Measurements from ENCODE around the gene RMDN2.

DNA sequence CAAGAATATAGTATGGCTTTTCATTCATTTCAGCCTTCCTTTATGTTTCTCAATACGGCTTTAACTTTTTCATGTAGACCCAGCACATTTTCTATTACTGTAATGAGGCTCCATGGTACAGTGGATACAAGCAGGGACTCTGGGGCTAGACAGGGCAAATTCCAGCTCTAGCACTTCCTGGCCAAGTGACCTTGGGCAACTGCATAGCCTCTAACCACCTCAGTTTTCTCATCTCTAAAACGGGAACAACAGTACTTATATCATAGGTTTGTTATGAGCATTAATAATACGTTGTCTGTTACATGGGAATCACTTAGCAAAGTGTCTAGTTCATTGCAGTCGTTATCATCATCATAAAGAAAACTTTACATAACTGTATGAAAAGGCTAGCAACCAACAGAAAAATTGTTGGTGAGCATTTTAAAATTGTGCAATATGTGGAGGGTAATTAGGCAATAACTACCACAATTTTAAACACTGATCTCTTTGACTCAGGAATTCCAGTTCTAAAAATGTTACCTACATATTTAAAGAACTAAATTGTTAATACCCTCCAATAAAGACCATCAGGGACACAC, 13.7 kb upstream of the RMDN2 start:
- TF ChIP-seq, protein P1, sequence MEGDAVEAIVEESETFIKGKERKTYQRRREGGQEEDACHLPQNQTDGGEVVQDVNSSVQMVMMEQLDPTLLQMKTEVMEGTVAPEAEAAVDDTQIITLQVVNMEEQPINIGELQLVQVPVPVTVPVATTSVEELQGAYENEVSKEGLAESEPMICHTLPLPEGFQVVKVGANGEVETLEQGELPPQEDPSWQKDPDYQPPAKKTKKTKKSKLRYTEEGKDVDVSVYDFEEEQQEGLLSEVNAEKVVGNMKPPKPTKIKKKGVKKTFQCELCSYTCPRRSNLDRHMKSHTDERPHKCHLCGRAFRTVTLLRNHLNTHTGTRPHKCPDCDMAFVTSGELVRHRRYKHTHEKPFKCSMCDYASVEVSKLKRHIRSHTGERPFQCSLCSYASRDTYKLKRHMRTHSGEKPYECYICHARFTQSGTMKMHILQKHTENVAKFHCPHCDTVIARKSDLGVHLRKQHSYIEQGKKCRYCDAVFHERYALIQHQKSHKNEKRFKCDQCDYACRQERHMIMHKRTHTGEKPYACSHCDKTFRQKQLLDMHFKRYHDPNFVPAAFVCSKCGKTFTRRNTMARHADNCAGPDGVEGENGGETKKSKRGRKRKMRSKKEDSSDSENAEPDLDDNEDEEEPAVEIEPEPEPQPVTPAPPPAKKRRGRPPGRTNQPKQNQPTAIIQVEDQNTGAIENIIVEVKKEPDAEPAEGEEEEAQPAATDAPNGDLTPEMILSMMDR (IDR thresholded peaks at IDR 0.05 in 8 of 11, conservative IDR thresholded peaks at IDR 0.05 in 3 of 11), result no peak
- TF ChIP-seq POLR2A (IDR thresholded peaks at IDR 0.05), result no peak
